Measurements from ENCODE around the gene ZFPM1.

GRCh38 chr16:88409296-88410065, 43.6 kb upstream of the ZFPM1 start:
- no peak for TF ChIP-seq CTCF (conservative IDR thresholded peaks at IDR 0.05; ENCODE audit: low read length)
- TF ChIP-seq EZH2phosphoT487 (IDR thresholded peaks at IDR 0.05; ENCODE audit: borderline replicate concordance, low read depth, low read length), result no peak

Data from OCI-LY7 (cell line).